Measurements from ENCODE around the gene GNAZ. TPM values are rescaled to one million over a fixed set of nuclear protein-coding genes. Genes with fewer than 3 reads are reported as not detected.
"Not testable (repeated sequence)": the region's sequence is repeated elsewhere in the genome, so short reads cannot be mapped to it uniquely, and the experiment has no call there.

Gene GNAZ
- total RNA-seq: 5.7 TPM
- polyA plus RNA-seq (ENCODE audit: insufficient read depth, low read depth, low replicate concordance): 3.7 TPM
- long read RNA-seq, donor 1, partial matches to known transcripts: 0 of 1 reads
- long read RNA-seq, donor 1, other reads (novel, unspliced or antisense): 0 of 1 reads
- long read RNA-seq, donor 2, partial matches to known transcripts: 0 of 1 reads
- long read RNA-seq, donor 2, other reads (novel, unspliced or antisense): 0 of 1 reads
- long read RNA-seq, donor 3, partial matches to known transcripts: 0 of 2 reads
- long read RNA-seq, donor 3, other reads (novel, unspliced or antisense): 0 of 2 reads
- long read RNA-seq, donor 4, partial matches to known transcripts: 0 of 3 reads
- long read RNA-seq, donor 4, other reads (novel, unspliced or antisense): 0 of 3 reads
- long read RNA-seq, donor 5: 0 reads
- long read RNA-seq, donor 6, partial matches to known transcripts: 0 of 1 reads
- long read RNA-seq, donor 6, other reads (novel, unspliced or antisense): 0 of 1 reads
- long read RNA-seq, donor 7, transcript GNAZ-203 (3 exons, 3,333 nt): major isoform, 6 of 13 reads
- long read RNA-seq, donor 7, partial matches to known transcripts: 2 of 13 reads
- long read RNA-seq, donor 7, other reads (novel, unspliced or antisense): 5 of 13 reads
- long read RNA-seq, donor 8: 0 reads
- long read RNA-seq, donor 9: 0 reads
- long read RNA-seq, donor 10, partial matches to known transcripts: 0 of 3 reads
- long read RNA-seq, donor 10, other reads (novel, unspliced or antisense): 0 of 3 reads

DNA sequence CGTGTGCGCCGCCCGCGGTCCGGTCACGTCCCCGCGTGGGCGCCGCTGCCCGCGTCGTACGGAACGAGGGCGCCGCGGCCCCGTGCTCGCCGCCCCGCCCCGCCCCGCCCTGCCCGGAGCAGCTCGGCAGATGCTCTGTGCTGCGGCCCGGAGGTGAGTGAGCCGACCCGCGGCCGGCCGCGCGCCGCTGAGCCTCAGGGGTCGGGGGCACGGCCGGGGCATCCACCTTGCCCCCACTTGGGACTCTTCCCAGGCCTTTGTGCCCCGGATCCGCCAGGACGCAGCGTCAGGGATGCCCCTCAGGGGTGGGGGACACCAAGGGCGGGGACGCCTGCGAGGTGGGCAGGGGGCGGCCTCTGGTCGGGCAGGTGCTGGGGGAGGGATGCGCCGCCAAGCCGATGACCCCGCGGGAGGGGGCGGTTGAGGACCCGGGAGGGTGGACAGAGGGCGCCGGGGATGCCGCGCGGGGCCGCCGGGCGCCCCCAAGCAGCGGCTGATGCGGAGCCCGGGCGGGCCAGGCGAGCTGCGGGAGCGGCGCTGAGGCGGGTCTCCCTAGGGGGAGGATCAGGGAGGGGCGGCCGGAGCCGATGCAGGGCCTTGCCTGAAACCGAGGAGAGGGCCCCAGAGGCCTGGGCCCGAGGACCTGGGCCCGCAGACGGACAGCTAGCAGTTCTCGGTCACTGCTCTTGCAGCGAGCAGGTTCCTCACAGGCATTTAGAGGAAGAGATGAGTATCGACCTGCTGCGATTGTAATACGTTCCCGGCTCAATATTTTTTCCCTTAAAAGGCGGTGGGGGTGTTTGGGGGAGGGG is at the start of gene GNAZ:
GNAZ (plus strand) TSS at position 102 of the 812 bp plus-strand sequence. CDS start 25,177 bp downstream, outside the sequence.
- FAIRE-seq: no peak
- H3K36me3 ChIP-seq (ENCODE audit: control insufficient read depth in 2 of 3, insufficient read depth in 3 of 3, low read length in 3 of 3): no peaks in the 10 kb centered on the region
- H3K27ac ChIP-seq (ENCODE audit: low read depth in 2 of 2, low read length in 2 of 2): no peak within 1 kb of the TSS
- DNase-seq: peak; percentile 34 to 85 (median 50)
- H3K27me3 ChIP-seq (ENCODE audit: control insufficient read depth, insufficient read depth, low read length): no peaks in the 10 kb centered on the region
- H3K4me1 ChIP-seq (ENCODE audit: control insufficient read depth in 2 of 3, insufficient read depth in 2 of 3, low read depth in 1 of 3, low read length in 3 of 3): peaks cover 0 to 7% (median 0%) of the 10 kb centered on the region in 3 donors
- H3K4me3 ChIP-seq (ENCODE audit: low read length in 3 of 3): peak within 1 kb of the TSS; percentile 16 to 79 (median 77)
- intact Hi-C loops (cut with DNase I): no loop called here
- no peak for TF ChIP-seq CTCF (IDR thresholded peaks at IDR 0.05; ENCODE audit: borderline replicate concordance, extremely low read depth, insufficient read depth)
- peak within 1 kb of the TSS in 1 of 3 donors; percentile 67 for H3K9ac ChIP-seq (ENCODE audit: low read length in 3 of 3)
- H3K9me3 ChIP-seq (ENCODE audit: control insufficient read depth in 2 of 3, insufficient read depth in 1 of 3, low read length in 3 of 3): no peaks in the 10 kb centered on the region

DNA sequence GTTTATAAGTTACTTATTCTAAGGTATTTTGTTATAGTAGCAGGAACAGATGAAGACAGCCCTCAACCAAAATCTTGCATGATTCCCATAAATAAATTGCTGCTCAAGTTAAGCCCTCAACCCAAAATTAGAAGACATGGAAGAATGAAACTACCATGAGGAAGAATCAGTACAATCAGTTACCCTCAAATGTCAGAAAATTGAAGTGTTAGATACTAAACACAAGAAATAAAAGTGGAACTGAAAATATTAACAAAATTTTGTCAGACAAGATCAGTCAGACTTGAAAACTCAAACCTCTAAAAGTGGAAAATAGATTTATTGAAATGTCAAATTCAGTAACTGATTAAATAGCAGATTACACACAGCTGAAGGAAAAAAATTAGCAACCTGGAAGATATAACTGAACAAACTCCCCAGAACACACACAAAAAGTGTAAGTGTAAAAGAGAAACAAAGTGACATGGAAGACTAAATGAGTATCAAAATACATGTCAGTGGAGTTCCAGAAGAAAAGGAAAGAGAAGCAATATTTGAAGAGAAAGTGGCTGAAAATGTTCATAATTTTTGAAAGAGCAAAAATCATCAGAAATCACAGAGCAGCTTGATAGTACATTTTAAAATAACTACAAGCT is 49.5 kb upstream of the GNAZ start:
- Histone ChIP-seq H3K4me1 (ENCODE audit: control insufficient read depth in 2 of 3, insufficient read depth in 2 of 3, low read depth in 1 of 3, low read length in 3 of 3) (no peaks in the 10 kb centered on the region), H3K36me3 (ENCODE audit: control insufficient read depth in 2 of 3, insufficient read depth in 3 of 3, low read length in 3 of 3) (no peaks in the 10 kb centered on the region), H3K4me3 (ENCODE audit: low read length in 3 of 3) (no peak overlapping the region), H3K9ac (ENCODE audit: low read length in 3 of 3) (no peak overlapping the region), H3K27ac (ENCODE audit: low read depth in 2 of 2, low read length in 2 of 2) (no peak overlapping the region), H3K27me3 (ENCODE audit: control insufficient read depth, insufficient read depth, low read length) (no peaks in the 10 kb centered on the region), H3K9me3 (ENCODE audit: control insufficient read depth in 2 of 3, insufficient read depth in 1 of 3, low read length in 3 of 3) (no peaks in the 10 kb centered on the region)
- intact Hi-C loops (cut with DNase I): no loop called here
- no peak for TF ChIP-seq CTCF (IDR thresholded peaks at IDR 0.05; ENCODE audit: borderline replicate concordance, extremely low read depth, insufficient read depth)
- DNase-seq (no peak), FAIRE-seq (no peak)

- intact Hi-C loops (cut with DNase I); H3K36me3 ChIP-seq (ENCODE audit: control insufficient read depth in 2 of 3, insufficient read depth in 3 of 3, low read length in 3 of 3); DNase-seq; FAIRE-seq; H3K4me1 ChIP-seq (ENCODE audit: control insufficient read depth in 2 of 3, insufficient read depth in 2 of 3, low read depth in 1 of 3, low read length in 3 of 3); H3K27me3 ChIP-seq (ENCODE audit: control insufficient read depth, insufficient read depth, low read length); H3K27ac ChIP-seq (ENCODE audit: low read depth in 2 of 2, low read length in 2 of 2); H3K4me3 ChIP-seq (ENCODE audit: low read length in 3 of 3); H3K9ac ChIP-seq (ENCODE audit: low read length in 3 of 3); H3K9me3 ChIP-seq (ENCODE audit: control insufficient read depth in 2 of 3, insufficient read depth in 1 of 3, low read length in 3 of 3): not testable (repeated sequence)
Measured at GRCh38 chr22:23021660-23022353, 48.5 kb upstream of the GNAZ start.
